WTC11 (cell line): Measurements from ENCODE around the gene PXMP2.

Source experiments
- TF ChIP-seq, protein P1 (sequence below): fragments of 200-600 bp; IDR thresholded peaks from 2 replicates; pipeline ENCODE4 v1.8.0; 2022; ENCODE audit warnings: antibody characterized with exemption
- TF ChIP-seq, protein P2 (sequence below): sonication (generic); formaldehyde crosslinking; conservative IDR thresholded peaks from 2 replicates; pipeline ENCODE4 v1.8.1; 2023; ENCODE audit warnings: mild to moderate bottlenecking, low read depth, missing genetic modification reagents, moderate library complexity

DNA sequence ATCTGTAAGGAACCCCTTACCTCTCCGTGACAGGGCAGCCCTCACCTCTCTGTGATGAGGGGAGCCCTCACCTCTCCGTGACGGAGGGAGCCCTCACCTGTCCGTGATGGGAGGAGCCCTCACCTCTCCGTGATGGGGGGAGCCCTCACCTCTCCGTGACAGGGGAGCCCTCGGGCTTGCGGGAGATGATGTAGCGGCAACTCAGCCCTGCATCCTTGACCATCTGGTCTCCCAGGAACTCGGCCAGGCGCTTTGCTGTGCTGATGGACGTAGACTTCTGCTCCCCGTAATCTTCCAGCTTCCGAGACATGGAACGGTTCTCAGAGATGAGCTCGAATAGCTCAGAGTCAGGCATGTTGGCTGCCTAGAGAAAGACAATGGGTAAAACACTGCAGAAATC lies 28.2 kb upstream of the PXMP2 start:
- TF ChIP-seq, protein P1, sequence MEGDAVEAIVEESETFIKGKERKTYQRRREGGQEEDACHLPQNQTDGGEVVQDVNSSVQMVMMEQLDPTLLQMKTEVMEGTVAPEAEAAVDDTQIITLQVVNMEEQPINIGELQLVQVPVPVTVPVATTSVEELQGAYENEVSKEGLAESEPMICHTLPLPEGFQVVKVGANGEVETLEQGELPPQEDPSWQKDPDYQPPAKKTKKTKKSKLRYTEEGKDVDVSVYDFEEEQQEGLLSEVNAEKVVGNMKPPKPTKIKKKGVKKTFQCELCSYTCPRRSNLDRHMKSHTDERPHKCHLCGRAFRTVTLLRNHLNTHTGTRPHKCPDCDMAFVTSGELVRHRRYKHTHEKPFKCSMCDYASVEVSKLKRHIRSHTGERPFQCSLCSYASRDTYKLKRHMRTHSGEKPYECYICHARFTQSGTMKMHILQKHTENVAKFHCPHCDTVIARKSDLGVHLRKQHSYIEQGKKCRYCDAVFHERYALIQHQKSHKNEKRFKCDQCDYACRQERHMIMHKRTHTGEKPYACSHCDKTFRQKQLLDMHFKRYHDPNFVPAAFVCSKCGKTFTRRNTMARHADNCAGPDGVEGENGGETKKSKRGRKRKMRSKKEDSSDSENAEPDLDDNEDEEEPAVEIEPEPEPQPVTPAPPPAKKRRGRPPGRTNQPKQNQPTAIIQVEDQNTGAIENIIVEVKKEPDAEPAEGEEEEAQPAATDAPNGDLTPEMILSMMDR, result no peak
- TF ChIP-seq, protein P2, sequence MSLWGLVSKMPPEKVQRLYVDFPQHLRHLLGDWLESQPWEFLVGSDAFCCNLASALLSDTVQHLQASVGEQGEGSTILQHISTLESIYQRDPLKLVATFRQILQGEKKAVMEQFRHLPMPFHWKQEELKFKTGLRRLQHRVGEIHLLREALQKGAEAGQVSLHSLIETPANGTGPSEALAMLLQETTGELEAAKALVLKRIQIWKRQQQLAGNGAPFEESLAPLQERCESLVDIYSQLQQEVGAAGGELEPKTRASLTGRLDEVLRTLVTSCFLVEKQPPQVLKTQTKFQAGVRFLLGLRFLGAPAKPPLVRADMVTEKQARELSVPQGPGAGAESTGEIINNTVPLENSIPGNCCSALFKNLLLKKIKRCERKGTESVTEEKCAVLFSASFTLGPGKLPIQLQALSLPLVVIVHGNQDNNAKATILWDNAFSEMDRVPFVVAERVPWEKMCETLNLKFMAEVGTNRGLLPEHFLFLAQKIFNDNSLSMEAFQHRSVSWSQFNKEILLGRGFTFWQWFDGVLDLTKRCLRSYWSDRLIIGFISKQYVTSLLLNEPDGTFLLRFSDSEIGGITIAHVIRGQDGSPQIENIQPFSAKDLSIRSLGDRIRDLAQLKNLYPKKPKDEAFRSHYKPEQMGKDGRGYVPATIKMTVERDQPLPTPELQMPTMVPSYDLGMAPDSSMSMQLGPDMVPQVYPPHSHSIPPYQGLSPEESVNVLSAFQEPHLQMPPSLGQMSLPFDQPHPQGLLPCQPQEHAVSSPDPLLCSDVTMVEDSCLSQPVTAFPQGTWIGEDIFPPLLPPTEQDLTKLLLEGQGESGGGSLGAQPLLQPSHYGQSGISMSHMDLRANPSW, result no peak
